ENCODE measurements around the gene CPSF4L.
A peak's percentile ranks its signal among the peaks of the same experiment; 100 is the strongest.

GRCh38 chr17:73247726-73248125, 14.0 kb downstream of the CPSF4L start:
- TF ChIP-seq EP300 (IDR thresholded peaks at IDR 0.05; ENCODE audit: borderline replicate concordance in 1 of 2, low read depth in 1 of 2, low read length in 1 of 2), result no peak
- TF ChIP-seq CTCF (IDR thresholded peaks at IDR 0.05), result peak; percentile 41
- TF ChIP-seq EZH2phosphoT487 (IDR thresholded peaks at IDR 0.05; ENCODE audit: borderline replicate concordance, low read depth), result no peak
- no peak for TF ChIP-seq FOSL2 (IDR thresholded peaks at IDR 0.05; ENCODE audit: borderline replicate concordance, low read depth)
- no peak for TF ChIP-seq POLR2AphosphoS5 (IDR thresholded peaks at IDR 0.05; ENCODE audit: low read depth, low read length)
- no peak for TF ChIP-seq USF1 (IDR thresholded peaks at IDR 0.05; ENCODE audit: borderline replicate concordance, low read depth)
- TF ChIP-seq GABPA (IDR thresholded peaks at IDR 0.05; ENCODE audit: low read depth), result no peak
- no peak for TF ChIP-seq TAF1 (IDR thresholded peaks at IDR 0.05; ENCODE audit: borderline replicate concordance, low read depth, low read length)
- no peak for TF ChIP-seq YY1 (IDR thresholded peaks at IDR 0.05; ENCODE audit: low read depth)
